ENCODE data around the gene GUK1. TPM values are rescaled to one million over a fixed set of nuclear protein-coding genes. Genes with fewer than 3 reads are reported as not detected.

Gene GUK1
- total RNA-seq, 1 donor from 2014 or later = 299 TPM

DNA sequence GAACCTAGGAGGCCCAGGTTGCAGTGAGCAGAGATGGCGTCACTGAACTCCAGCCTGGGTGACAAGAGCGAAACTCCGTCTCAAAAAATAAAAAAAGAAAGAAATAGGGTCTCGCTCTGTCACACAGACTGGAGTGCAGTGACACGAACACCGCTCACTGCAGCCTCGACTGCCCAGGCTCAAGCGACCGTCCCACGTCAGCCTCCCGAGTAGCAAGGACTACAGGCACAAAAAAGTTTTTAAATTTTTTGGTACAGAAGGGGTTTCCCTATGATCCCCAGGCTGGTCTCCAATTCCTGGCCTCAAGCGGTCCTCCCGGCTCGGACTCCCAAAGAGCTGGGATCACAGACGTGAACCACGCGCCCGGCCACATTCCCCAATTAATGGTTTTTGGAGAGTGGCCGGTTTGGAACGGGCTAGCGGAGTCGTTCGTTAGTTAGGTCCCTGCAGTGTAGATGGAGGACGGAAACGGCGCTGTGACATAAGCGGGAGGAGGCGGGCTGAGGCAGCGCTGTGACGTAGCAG lies 611 bp upstream of the GUK1 start:
- H3K27me3 ChIP-seq = no peaks in the 10 kb centered on the region

DNA sequence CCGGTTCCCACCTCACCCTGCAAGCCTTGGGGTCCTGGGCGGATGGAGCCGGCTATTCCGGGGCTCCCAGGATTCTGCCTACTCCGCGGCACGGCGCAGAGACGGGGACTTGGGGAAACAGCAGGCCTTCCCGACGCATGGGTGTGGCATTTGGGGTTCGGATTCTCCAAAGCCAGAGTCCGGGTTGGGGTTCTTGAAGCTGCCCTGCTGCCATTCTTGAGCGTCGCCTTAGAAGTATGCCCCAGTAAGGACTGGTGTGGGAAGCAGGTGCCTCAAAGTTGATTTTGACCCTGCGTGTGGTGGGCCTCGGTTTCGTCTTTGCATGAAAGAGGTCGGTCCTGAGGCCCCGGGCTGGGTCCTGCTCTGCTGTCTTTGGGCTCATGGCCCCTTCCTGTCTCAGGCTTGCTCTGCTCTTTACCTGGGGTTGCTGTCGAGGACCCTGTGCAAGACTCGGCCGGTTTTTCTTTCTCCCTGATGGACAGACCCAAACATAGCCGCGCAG lies 696 bp downstream of the GUK1 start:
- Histone ChIP-seq H3K4me1 (peaks cover 53% of the 10 kb centered on the region), H3K27ac (peak overlapping the region; percentile 96), H3K27me3 (no peaks in the 10 kb centered on the region), H3K9me3 (no peaks in the 10 kb centered on the region), H3K4me3 (peak overlapping the region; percentile 78 to 89), H3K36me3 (peaks cover 0 to 3% of the 10 kb centered on the region in 2 donors)
- DNase-seq (ENCODE audit: extremely low spot score in 2 of 2) = peak; percentile 90 to 96
- TF ChIP-seq POLR2AphosphoS5 (IDR thresholded peaks at IDR 0.05; ENCODE audit: insufficient read depth in 1 of 2, low read depth in 1 of 2) (no peak), POLR2A (IDR thresholded peaks at IDR 0.05) (no peak)
- TF ChIP-seq, protein P1, sequence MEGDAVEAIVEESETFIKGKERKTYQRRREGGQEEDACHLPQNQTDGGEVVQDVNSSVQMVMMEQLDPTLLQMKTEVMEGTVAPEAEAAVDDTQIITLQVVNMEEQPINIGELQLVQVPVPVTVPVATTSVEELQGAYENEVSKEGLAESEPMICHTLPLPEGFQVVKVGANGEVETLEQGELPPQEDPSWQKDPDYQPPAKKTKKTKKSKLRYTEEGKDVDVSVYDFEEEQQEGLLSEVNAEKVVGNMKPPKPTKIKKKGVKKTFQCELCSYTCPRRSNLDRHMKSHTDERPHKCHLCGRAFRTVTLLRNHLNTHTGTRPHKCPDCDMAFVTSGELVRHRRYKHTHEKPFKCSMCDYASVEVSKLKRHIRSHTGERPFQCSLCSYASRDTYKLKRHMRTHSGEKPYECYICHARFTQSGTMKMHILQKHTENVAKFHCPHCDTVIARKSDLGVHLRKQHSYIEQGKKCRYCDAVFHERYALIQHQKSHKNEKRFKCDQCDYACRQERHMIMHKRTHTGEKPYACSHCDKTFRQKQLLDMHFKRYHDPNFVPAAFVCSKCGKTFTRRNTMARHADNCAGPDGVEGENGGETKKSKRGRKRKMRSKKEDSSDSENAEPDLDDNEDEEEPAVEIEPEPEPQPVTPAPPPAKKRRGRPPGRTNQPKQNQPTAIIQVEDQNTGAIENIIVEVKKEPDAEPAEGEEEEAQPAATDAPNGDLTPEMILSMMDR (IDR thresholded peaks at IDR 0.05) = no peak
- intact Hi-C loops (cut with DNase I) = loop anchor here (2.0 to 5.0 kb wide), 2 partner anchors 24 to 267 kb away; partner anchors contain the start of genes IBA57 and TRIM11

More for the DNA sequence above, 611 bp upstream of the GUK1 start:
- intact Hi-C loops (cut with DNase I) = loop anchor here (10.0 kb wide), 1 partner anchor 345 kb away; the partner anchor contains the start of gene RNF187
- TF ChIP-seq POLR2A (IDR thresholded peaks at IDR 0.05) (peak in 1 of 2 donors; percentile 50), POLR2AphosphoS5 (IDR thresholded peaks at IDR 0.05; ENCODE audit: insufficient read depth in 1 of 2, low read depth in 1 of 2) (no peak)
- Histone ChIP-seq H3K4me3 (peak overlapping the region; percentile 78 to 89), H3K4me1 (peaks cover 40% of the 10 kb centered on the region), H3K9me3 (no peaks in the 10 kb centered on the region), H3K36me3 (no peaks in the 10 kb centered on the region), H3K27ac (peak overlapping the region; percentile 96)
- DNase-seq (ENCODE audit: extremely low spot score in 2 of 2) = peak in 1 of 2 donors; percentile 87

DNA sequence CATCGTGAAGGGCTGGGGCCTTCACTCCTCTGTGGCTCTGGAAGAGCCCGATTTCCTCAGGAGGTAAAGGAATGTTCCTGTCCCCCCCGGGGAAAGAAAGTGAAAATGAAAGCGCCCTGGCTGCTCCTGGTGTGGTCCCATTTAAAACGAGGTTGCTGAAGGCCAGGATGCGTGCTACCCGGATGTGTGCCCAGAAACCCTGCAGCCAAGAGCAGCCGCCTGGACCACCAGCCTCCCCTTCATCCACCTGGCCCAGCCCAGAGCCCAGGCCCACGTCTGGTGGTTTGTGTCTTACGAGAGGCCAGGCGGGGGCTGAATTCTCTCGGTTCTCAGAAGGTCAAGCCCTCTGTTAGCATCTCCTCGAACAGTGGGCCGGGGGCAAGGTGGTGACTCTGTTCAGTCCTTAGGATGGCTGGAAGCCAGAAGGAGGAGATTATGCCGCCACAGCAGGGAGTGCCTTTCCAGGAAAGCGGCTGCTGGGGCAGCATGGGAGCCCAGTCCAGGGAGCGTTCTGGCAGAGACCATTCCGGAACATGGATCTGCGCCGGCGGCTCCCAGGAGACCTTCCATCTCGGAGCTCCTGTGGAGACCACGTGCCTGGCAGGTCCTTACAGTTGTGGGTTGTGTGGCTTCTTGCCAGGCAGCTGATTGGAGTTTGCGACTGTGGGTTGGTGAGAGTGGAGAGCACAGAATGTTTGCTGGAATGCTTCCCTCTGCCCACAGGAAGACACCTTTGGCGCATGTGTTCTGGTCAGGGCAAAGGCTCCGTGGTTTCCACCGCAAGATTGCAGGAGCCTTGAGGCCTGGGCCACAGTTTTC lies 1.4 kb downstream of the GUK1 start:
- Histone ChIP-seq H3K36me3 (peaks cover 0 to 9% of the 10 kb centered on the region in 2 donors), H3K27me3 (no peaks in the 10 kb centered on the region), H3K9me3 (no peaks in the 10 kb centered on the region), H3K27ac (peak overlapping the region; percentile 96), H3K4me1 (peaks cover 54% of the 10 kb centered on the region), H3K4me3 (peak overlapping the region; percentile 78 to 89)
- intact Hi-C loops (cut with DNase I) = loop anchor here (2.0 to 5.0 kb wide), 2 partner anchors 23 to 266 kb away; partner anchors contain the start of genes IBA57 and TRIM11
- DNase-seq (ENCODE audit: extremely low spot score in 2 of 2) = peak in 1 of 2 donors; percentile 89
- TF ChIP-seq, protein P1 (IDR thresholded peaks at IDR 0.05) = no peak
- TF ChIP-seq POLR2AphosphoS5 (IDR thresholded peaks at IDR 0.05; ENCODE audit: insufficient read depth in 1 of 2, low read depth in 1 of 2) (peak in 1 of 2 donors; percentile 3), POLR2A (IDR thresholded peaks at IDR 0.05) (no peak)

DNA sequence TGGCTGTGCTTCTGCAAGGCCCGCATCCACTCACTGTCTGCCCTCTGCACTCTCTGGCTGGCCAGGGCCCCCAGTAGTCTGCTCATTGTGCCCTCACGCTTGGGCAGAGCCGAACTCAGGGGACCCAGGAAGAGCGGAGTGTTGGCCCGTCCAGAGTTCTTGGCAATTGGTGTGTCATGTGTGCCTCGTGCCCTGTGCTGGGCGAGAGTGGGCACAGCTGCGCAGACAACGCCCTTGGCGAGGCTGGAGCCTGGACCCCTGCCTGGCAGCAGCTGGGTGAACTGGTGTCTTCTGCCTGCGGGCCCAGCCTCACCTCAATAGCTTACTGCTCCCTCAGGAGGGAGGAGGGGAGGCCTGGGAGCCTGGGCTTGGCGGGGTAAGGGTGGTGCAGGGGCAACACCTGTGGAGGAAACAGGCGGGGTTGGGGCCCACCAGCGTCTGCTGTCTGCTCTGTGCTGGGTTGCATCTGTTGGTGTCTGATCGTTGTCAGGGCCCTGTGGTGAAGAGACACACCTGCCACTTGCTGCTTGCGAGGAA lies 2.1 kb downstream of the GUK1 start:
- TF ChIP-seq, protein P1 (IDR thresholded peaks at IDR 0.05) = no peak
- peak in 1 of 2 donors; percentile 6 for TF ChIP-seq POLR2AphosphoS5 (IDR thresholded peaks at IDR 0.05; ENCODE audit: insufficient read depth in 1 of 2, low read depth in 1 of 2)
- H3K4me3 ChIP-seq = peak overlapping the region; percentile 78 to 89

DNA sequence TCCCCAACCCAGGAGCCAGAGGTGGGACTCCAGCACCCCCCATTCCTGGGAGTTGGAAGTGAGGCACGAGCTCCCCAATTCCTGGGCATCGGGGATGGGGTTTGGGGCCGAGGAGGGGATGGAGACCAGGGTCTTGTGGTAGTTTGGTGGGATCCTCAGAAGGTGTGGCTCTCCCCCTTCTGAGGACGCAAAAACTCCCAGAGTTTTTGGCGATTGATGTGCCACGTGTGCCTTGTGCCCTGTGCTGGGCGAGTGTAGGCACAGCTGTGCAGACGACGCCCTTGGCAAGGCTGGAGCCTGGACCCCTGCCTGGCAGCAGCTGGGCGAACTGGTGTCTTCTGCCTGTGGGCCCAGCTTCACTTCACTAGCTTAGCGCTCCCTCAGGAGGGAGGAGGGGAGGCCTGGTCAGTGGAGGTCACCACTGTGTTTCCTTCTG lies 2.6 kb downstream of the GUK1 start:
- intact Hi-C loops (cut with DNase I) = loop anchor here (5.0 kb wide), 1 partner anchor 265 kb away; the partner anchor contains the start of gene TRIM11
- H3K27ac ChIP-seq = peak overlapping the region; percentile 96
- peak in 1 of 2 donors; percentile 88 for DNase-seq (ENCODE audit: extremely low spot score in 2 of 2)

More for the DNA sequence above, 2.1 kb downstream of the GUK1 start:
- Histone ChIP-seq H3K4me1 (peaks cover 60% of the 10 kb centered on the region), H3K27ac (peak overlapping the region; percentile 96), H3K36me3 (peaks cover 0 to 16% of the 10 kb centered on the region in 2 donors), H3K27me3 (no peaks in the 10 kb centered on the region), H3K9me3 (no peaks in the 10 kb centered on the region)
- peak in 1 of 2 donors; percentile 89 for DNase-seq (ENCODE audit: extremely low spot score in 2 of 2)
- intact Hi-C loops (cut with DNase I) = loop anchor here (5.0 kb wide), 1 partner anchor 265 kb away; the partner anchor contains the start of gene TRIM11

More for the DNA sequence above, 2.6 kb downstream of the GUK1 start:
- no peaks in the 10 kb centered on the region for H3K9me3 ChIP-seq
- H3K27me3 ChIP-seq = no peaks in the 10 kb centered on the region
- H3K36me3 ChIP-seq = peaks cover 0 to 16% of the 10 kb centered on the region in 2 donors
- H3K4me3 ChIP-seq = peak overlapping the region; percentile 78 to 89
- H3K4me1 ChIP-seq = peaks cover 65% of the 10 kb centered on the region
- no peak for TF ChIP-seq POLR2A (IDR thresholded peaks at IDR 0.05)
- TF ChIP-seq, protein P1 (IDR thresholded peaks at IDR 0.05) = no peak
- TF ChIP-seq POLR2AphosphoS5 (IDR thresholded peaks at IDR 0.05; ENCODE audit: insufficient read depth in 1 of 2, low read depth in 1 of 2) = no peak

Measured in vagina (tissue), 2 donors.